Astrocyte (in vitro differentiated cells and primary cell): ENCODE results near the gene CPA4.

ENCODE experiments used
- CTCF ChIP-seq: IDR thresholded peaks from 2 replicates; pipeline ENCODE4 v1.5.1; 2011; ENCODE audit warnings: low read depth, mild to moderate bottlenecking, inconsistent platforms, low read length, moderate library complexity; ENCODE audit not compliant: insufficient read depth
- EZH2 ChIP-seq: IDR thresholded peaks from 2 replicates; pipeline ENCODE4 v1.6.1; 2012; ENCODE audit warnings: mild to moderate bottlenecking, low read length, inconsistent platforms; ENCODE audit not compliant: insufficient read depth

DNA sequence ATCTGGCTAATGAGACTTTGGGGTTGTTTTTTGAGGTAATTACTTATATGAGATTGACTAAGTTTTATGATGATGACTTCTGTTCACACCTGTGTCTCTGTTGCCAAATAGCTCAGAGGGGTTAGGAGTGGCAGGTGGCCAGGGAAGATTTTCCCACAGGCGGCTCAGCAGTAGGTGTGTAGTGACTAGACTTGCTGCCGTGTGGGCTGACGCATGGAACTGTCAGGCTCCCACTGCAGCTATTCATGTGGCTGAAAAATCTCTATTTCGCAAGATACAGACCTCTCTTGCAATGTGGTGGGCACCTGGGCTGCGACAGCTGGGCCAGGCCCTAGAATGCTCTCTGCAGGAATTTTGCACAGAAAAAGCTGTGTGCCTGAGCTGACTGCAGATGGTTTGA, 1.4 kb downstream of the CPA4 start:
- TF ChIP-seq CTCF: no peak
- no peak for TF ChIP-seq EZH2
